DMS53 treated with DMSO at 0.1 percent for 48 hours (cell line): ENCODE results near the gene FAM13C.
A peak's percentile ranks its signal among the peaks of the same experiment; 100 is the strongest.

ENCODE experiments used
- DNase-seq: peaks from one replicate; lab custom pipeline; 2025; ENCODE audit not compliant: unreplicated experiment; lab: John Stamatoyannopoulos, UW

FAM13C gene

GRCh38 chr10:59319854-59320253 lies 42.5 kb downstream of the FAM13C start:
- DNase-seq: no peak

DNA sequence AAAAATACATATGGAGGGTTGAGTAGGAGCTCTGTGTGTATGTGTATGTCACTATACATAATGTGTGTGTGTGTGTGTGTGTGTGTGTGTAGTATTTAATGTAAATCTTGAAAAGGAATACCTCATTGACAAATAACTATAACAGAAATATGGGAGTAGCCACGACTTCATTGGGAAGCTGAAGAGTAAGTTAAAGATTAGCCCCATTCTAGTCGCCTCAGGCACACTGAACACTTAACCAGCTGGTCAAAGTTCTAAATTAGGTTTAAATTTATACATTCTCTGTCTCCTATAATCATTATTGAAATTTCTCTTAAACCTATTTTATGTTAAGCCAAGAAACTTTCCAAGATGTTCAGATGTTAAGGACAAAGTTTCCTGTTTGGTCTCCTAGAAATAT lies 45.3 kb downstream of the FAM13C start:
- no peak for DNase-seq

DNA sequence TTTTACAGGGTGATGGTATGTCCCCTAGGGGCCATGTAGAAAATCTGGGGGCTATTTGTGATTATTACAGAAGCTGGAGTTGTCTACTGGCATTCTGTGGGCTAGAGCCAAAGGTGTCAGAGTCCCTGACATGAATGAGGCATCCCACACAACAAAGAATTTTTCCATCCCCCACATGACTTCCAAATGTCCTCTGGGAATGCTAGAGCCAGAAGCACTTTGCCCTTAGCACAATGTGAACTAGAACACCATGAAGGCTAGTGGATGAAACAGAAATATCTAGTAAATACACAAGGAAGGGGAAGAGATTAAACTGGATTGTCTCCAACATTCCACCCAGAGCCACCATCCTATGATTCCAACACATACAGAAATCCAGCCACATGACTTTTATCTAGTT lies 46.9 kb downstream of the FAM13C start:
- no peak for DNase-seq

DNA sequence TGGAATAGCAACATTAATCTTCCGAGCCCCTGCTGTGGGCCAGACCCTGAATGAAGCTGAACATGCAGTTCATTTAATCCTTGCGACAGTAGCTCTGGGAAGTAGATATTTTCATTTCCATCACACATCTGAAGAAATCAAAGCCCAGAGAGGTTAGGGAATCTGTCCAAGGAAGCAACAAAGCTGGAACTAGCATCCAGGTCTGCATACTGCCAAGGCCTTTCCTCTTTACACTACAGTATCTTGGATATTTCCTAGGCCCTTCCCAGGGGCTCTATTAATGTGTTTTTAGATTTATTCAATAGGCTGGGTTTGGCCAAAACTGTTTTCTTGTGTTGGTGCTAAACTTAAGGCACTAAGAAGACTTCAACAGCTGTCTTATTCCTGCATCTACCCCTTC lies 48.1 kb downstream of the FAM13C start:
- no peak for DNase-seq

GRCh38 chr10:59312247-59312646 lies 50.1 kb downstream of the FAM13C start:
- DNase-seq: no peak

- no peak for DNase-seq
These were observed 51.3 kb downstream of the FAM13C start for GRCh38 chr10:59311025-59311424.

- no peak for DNase-seq
These were observed 51.9 kb downstream of the FAM13C start for GRCh38 chr10:59310324-59310914.

- DNase-seq: no peak
These were observed 57.7 kb downstream of the FAM13C start for GRCh38 chr10:59304521-59305097.

- no peak for DNase-seq
These were observed 59.3 kb downstream of the FAM13C start for GRCh38 chr10:59303018-59303417.

DNA sequence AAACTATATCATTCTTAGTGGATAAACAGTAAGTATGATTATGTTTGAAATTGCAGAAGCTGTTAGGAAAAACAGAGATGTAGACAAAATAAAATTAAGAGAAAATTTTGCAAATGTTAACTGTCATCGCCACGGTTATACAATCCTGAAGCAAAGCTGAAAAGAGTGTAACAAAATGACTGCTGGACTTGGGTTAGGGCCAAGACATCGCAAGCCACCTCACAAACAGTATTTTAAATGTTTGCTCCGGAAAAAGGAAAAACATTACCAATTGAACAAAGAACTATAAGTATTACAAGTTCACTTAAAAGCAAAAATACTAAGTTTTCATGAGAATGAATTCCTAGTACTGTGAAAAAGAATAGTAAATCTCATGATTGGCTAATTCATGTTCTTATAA lies 60.0 kb downstream of the FAM13C start:
- no peak for DNase-seq

GRCh38 chr10:59301067-59301754 lies 61.1 kb downstream of the FAM13C start:
- no peak for DNase-seq

DNA sequence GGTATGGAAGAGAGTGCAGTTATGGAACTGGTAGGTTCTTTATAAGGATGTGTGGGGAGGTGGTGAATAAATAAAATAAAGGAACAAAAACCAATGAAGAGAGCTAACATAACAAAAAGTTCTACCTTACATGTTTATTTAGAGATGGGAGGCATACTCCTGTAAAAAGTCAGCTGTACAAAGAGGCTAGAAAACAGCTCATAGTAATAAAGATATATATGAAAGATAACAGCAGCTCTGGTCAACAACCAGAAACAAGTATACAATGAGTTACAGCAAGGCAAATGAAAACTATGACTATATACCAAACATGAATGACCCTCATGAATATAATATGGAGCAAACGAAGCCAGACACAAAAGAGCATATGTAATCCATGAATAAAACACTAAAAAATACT lies 62.0 kb downstream of the FAM13C start:
- DNase-seq: no peak

DNA sequence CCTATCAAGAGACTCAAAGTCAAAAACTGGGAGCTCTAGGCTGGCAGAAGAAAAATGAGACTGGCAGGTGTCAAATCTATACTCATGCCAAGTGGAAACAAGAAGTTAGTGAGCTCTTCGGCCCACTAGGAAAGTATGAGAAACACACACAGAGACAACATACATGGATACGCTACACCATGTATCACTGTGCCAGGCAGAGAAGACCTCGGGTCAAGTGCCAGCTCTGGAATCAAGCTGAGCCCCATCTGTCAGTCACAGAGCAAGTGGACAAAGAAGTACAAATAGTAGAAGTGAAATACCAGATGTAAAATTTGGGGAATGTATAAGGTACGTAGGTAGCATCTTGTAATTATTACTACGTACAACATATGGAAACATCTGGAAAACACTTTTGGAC lies 62.4 kb downstream of the FAM13C start:
- DNase-seq: no peak

- no peak for DNase-seq
These were observed 71.9 kb downstream of the FAM13C start for GRCh38 chr10:59290448-59290847.

- DNase-seq: no peak
These were observed 72.5 kb downstream of the FAM13C start for GRCh38 chr10:59289853-59290252.

- DNase-seq: no peak
These were observed 74.6 kb downstream of the FAM13C start for GRCh38 chr10:59287587-59288255.

GRCh38 chr10:59285848-59286247 lies 76.5 kb downstream of the FAM13C start:
- DNase-seq: no peak

DNA sequence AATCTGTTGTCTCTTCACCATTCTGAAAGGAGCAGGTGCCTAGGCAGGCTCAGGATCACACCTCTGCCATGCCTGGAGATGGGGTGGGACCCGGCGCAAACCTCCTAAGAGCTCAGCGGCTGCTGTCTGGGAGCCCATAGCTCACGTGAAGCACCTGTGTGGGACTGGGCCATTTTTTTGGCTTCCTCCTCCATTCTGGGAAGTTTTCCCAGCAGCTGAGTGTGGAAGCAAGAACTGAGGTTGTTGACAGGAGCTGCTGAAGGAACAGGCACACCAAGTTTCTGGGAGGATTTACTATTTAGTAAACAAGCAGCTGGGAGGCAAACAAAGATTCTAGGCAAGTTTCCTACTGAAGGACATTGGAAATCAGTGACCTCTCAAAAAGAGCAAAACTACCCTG lies 77.3 kb downstream of the FAM13C start:
- DNase-seq: no peak

GRCh38 chr10:59284118-59284975 lies 78.0 kb downstream of the FAM13C start:
- DNase-seq: no peak

- peak; percentile 15 for DNase-seq
These were observed 78.8 kb downstream of the FAM13C start for GRCh38 chr10:59283456-59284091.

GRCh38 chr10:59281861-59282260 lies 80.5 kb downstream of the FAM13C start:
- DNase-seq: no peak
